ENCODE measurements around the gene WNT7A.

WNT7A gene

GRCh38 chr3:13792512-13793371 lies 87.1 kb downstream of the WNT7A start:
- Mint-ChIP-seq H3K36me3 (ENCODE audit: insufficient read depth) (no peaks in the 10 kb centered on the region), H3K27me3 (peaks cover 43 to 76% of the 10 kb centered on the region in 2 donors), H3K27ac (no peak overlapping the region), H3K9me3 (no peaks in the 10 kb centered on the region), H3K4me1 (ENCODE audit: low read depth in 2 of 2) (peaks cover 0 to 3% of the 10 kb centered on the region in 2 donors), H3K4me3 (no peak overlapping the region)
- ATAC-seq (replicated peaks) (no peak), DNase-seq (no peak)

GRCh38 chr3:13792051-13792490 lies 87.8 kb downstream of the WNT7A start:
- DNase-seq: no peak

GRCh38 chr3:13791198-13792050 lies 88.4 kb downstream of the WNT7A start:
- Mint-ChIP-seq H3K9me3 (no peaks in the 10 kb centered on the region), H3K27me3 (peaks cover 47 to 76% of the 10 kb centered on the region in 2 donors), H3K4me1 (ENCODE audit: low read depth in 2 of 2) (no peaks in the 10 kb centered on the region), H3K27ac (no peak overlapping the region), H3K4me3 (no peak overlapping the region), H3K36me3 (ENCODE audit: insufficient read depth) (no peaks in the 10 kb centered on the region)
- ATAC-seq (replicated peaks) (no peak), DNase-seq (no peak)

More at GRCh38 chr3:13792051-13792490, 87.8 kb downstream of the WNT7A start:
- H3K27ac Mint-ChIP-seq: no peak overlapping the region
- H3K27me3 Mint-ChIP-seq: peaks cover 47 to 76% of the 10 kb centered on the region in 2 donors
- no peaks in the 10 kb centered on the region for H3K9me3 Mint-ChIP-seq
- no peak for ATAC-seq (replicated peaks)
- H3K36me3 Mint-ChIP-seq (ENCODE audit: insufficient read depth): no peaks in the 10 kb centered on the region
- H3K4me3 Mint-ChIP-seq: no peak overlapping the region
- H3K4me1 Mint-ChIP-seq (ENCODE audit: low read depth in 2 of 2): peaks cover 0 to 3% of the 10 kb centered on the region in 2 donors

GRCh38 chr3:13790376-13791197 lies 89.3 kb downstream of the WNT7A start:
- Mint-ChIP-seq H3K4me1 (ENCODE audit: low read depth in 2 of 2) (no peaks in the 10 kb centered on the region), H3K27me3 (peaks cover 43 to 71% of the 10 kb centered on the region in 2 donors), H3K36me3 (ENCODE audit: insufficient read depth) (no peaks in the 10 kb centered on the region), H3K4me3 (no peak overlapping the region), H3K27ac (no peak overlapping the region), H3K9me3 (no peaks in the 10 kb centered on the region)
- ATAC-seq (replicated peaks) (no peak), DNase-seq (no peak)

GRCh38 chr3:13788522-13789424 lies 91.1 kb downstream of the WNT7A start:
- Mint-ChIP-seq H3K27ac (no peak overlapping the region), H3K36me3 (ENCODE audit: insufficient read depth) (no peaks in the 10 kb centered on the region), H3K4me1 (ENCODE audit: low read depth in 2 of 2) (no peaks in the 10 kb centered on the region), H3K27me3 (peaks cover 54 to 84% of the 10 kb centered on the region in 2 donors), H3K4me3 (no peak overlapping the region), H3K9me3 (no peaks in the 10 kb centered on the region)
- no peak for DNase-seq
- no peak for ATAC-seq (replicated peaks)

- Mint-ChIP-seq H3K4me1 (ENCODE audit: low read depth in 2 of 2) (peaks cover 0 to 2% of the 10 kb centered on the region in 2 donors), H3K27ac (no peak overlapping the region), H3K27me3 (peaks cover 56 to 84% of the 10 kb centered on the region in 2 donors), H3K4me3 (no peak overlapping the region), H3K36me3 (ENCODE audit: insufficient read depth) (no peaks in the 10 kb centered on the region), H3K9me3 (no peaks in the 10 kb centered on the region)
- ATAC-seq (replicated peaks): no peak
- DNase-seq: no peak
Measured at GRCh38 chr3:13787533-13788132, 92.2 kb downstream of the WNT7A start.

GRCh38 chr3:13786811-13787210 lies 93.1 kb downstream of the WNT7A start:
- H3K4me3 Mint-ChIP-seq: no peak overlapping the region
- H3K9me3 Mint-ChIP-seq: no peaks in the 10 kb centered on the region
- peaks cover 0 to 6% of the 10 kb centered on the region in 2 donors for H3K4me1 Mint-ChIP-seq (ENCODE audit: low read depth in 2 of 2)
- DNase-seq: no peak
- H3K27me3 Mint-ChIP-seq: peaks cover 58 to 84% of the 10 kb centered on the region in 2 donors
- no peaks in the 10 kb centered on the region for H3K36me3 Mint-ChIP-seq (ENCODE audit: insufficient read depth)
- no peak overlapping the region for H3K27ac Mint-ChIP-seq
- ATAC-seq (replicated peaks): no peak

- DNase-seq: no peak
Measured at GRCh38 chr3:13785853-13786436, 93.9 kb downstream of the WNT7A start.

GRCh38 chr3:13785351-13785750 lies 94.5 kb downstream of the WNT7A start:
- Mint-ChIP-seq H3K4me1 (ENCODE audit: low read depth in 2 of 2) (peaks cover 0 to 6% of the 10 kb centered on the region in 2 donors), H3K27me3 (peaks cover 70 to 82% of the 10 kb centered on the region in 2 donors), H3K36me3 (ENCODE audit: insufficient read depth) (no peaks in the 10 kb centered on the region), H3K27ac (no peak overlapping the region), H3K4me3 (no peak overlapping the region), H3K9me3 (no peaks in the 10 kb centered on the region)
- DNase-seq (no peak), ATAC-seq (replicated peaks) (no peak)

More at GRCh38 chr3:13785853-13786436, 93.9 kb downstream of the WNT7A start:
- ATAC-seq (replicated peaks): no peak
- peaks cover 67 to 85% of the 10 kb centered on the region in 2 donors for H3K27me3 Mint-ChIP-seq
- no peaks in the 10 kb centered on the region for H3K36me3 Mint-ChIP-seq (ENCODE audit: insufficient read depth)
- H3K27ac Mint-ChIP-seq: no peak overlapping the region
- H3K4me1 Mint-ChIP-seq (ENCODE audit: low read depth in 2 of 2): peaks cover 0 to 6% of the 10 kb centered on the region in 2 donors
- no peaks in the 10 kb centered on the region for H3K9me3 Mint-ChIP-seq
- no peak overlapping the region for H3K4me3 Mint-ChIP-seq

- peaks cover 58 to 67% of the 10 kb centered on the region in 2 donors for H3K27me3 Mint-ChIP-seq
- H3K4me3 Mint-ChIP-seq: no peak overlapping the region
- no peak overlapping the region for H3K27ac Mint-ChIP-seq
- ATAC-seq (replicated peaks): no peak
- no peak for DNase-seq
- peaks cover 0 to 6% of the 10 kb centered on the region in 2 donors for H3K4me1 Mint-ChIP-seq (ENCODE audit: low read depth in 2 of 2)
- H3K9me3 Mint-ChIP-seq: no peaks in the 10 kb centered on the region
- no peaks in the 10 kb centered on the region for H3K36me3 Mint-ChIP-seq (ENCODE audit: insufficient read depth)
Measured at GRCh38 chr3:13783476-13783875, 96.4 kb downstream of the WNT7A start.

- Mint-ChIP-seq H3K27ac (no peak overlapping the region), H3K9me3 (no peaks in the 10 kb centered on the region), H3K27me3 (peaks cover 49 to 61% of the 10 kb centered on the region in 2 donors), H3K4me3 (no peak overlapping the region), H3K4me1 (ENCODE audit: low read depth in 2 of 2) (peaks cover 0 to 6% of the 10 kb centered on the region in 2 donors), H3K36me3 (ENCODE audit: insufficient read depth) (no peaks in the 10 kb centered on the region)
- DNase-seq: no peak
- ATAC-seq (replicated peaks): no peak
Measured at GRCh38 chr3:13782501-13782900, 97.4 kb downstream of the WNT7A start.

All from effector memory CD8-positive, alpha-beta T cell (primary cell).